SK-N-SH (cell line): ENCODE results near the gene CHCHD5. TPM values are rescaled to one million over a fixed set of nuclear protein-coding genes. Genes with fewer than 3 reads are reported as not detected.

ENCODE experiments used
- CTCF ChIA-PET: fragments of 300-600, 350-600 bp; formaldehyde crosslinking; extraction: SDS; loops from one replicate; lab custom pipeline; 2021; lab: Yijun Ruan, JAX
- POLR2A ChIA-PET: fragments of 350-600 bp; sonication (Branson Sonifier 250); formaldehyde crosslinking; extraction: SDS; loops from one replicate; lab custom pipeline; 2020; ENCODE audit warnings: antibody characterized with exemption, inconsistent platforms; lab: Yijun Ruan, JAX
- DNase-seq: peaks from one replicate; pipeline ENCODE4 v3.0.0; 2012
- H2AFZ ChIP-seq: fragments of 200-600 bp; sonication (generic); 2 replicates; pipeline ENCODE4 v1.8.1; 2016; ENCODE audit warnings: antibody characterized with exemption, mild to moderate bottlenecking, low read depth
- H3F3A ChIP-seq: fragments of 200-600 bp; sonication (generic); replicated peaks from 2 replicates; pipeline ENCODE3; 2016; ENCODE audit warnings: antibody characterized with exemption, mild to moderate bottlenecking; ENCODE audit not compliant: insufficient read depth
- H3K27ac ChIP-seq, 2 experiments: fragments of 200-500 bp in 1 of 2; fragments of 200-600 bp in 1 of 2; sonication (Bioruptor generic) in 1 of 2; sonication (generic), shearing (Covaris generic) in 1 of 2; 2 replicates each; pipeline versions ENCODE4 v1.5.1 to v1.6.1; 2014 to 2016; ENCODE audit warnings: low read depth in 2 of 2, inconsistent platforms in 1 of 2, low read length in 1 of 2, mild to moderate bottlenecking in 1 of 2, mixed read lengths in 1 of 2
- H3K27me3 ChIP-seq: fragments of 200-600 bp; sonication (generic), shearing (Covaris generic); 2 replicates; pipeline ENCODE4 v1.6.1; 2016; ENCODE audit warnings: mixed run types; ENCODE audit not compliant: insufficient read depth
- H3K36me3 ChIP-seq, 2 experiments: fragments of 200-500 bp in 1 of 2; fragments of 200-600 bp in 1 of 2; sonication (Bioruptor generic) in 1 of 2; sonication (generic) in 1 of 2; replicated peaks in 1 of 2; 2 replicates each; pipeline versions ENCODE3 to v1.5.1; 2014 to 2016; ENCODE audit warnings: low read length in 1 of 2, mild to moderate bottlenecking in 1 of 2; ENCODE audit not compliant: insufficient read depth in 2 of 2, control insufficient read depth in 1 of 2
- H3K4me1 ChIP-seq, 2 experiments: fragments of 200-500 bp in 1 of 2; fragments of 200-600 bp in 1 of 2; sonication (Bioruptor generic) in 1 of 2; sonication (generic), shearing (Covaris generic) in 1 of 2; 2 replicates each; pipeline versions ENCODE4 v1.5.1 to v1.6.1; 2014 to 2016; ENCODE audit warnings: low read depth in 1 of 2, low read length in 1 of 2, mixed run types in 1 of 2; ENCODE audit not compliant: insufficient read depth in 2 of 2, control insufficient read depth in 1 of 2
- H3K4me2 ChIP-seq: fragments of 200-600 bp; sonication (generic), shearing (Covaris generic); 2 replicates; pipeline ENCODE4 v1.6.1; 2017; ENCODE audit warnings: mixed run types
- H3K4me3 ChIP-seq, 2 experiments: fragments of 200-500 bp in 1 of 2; fragments of 200-600 bp in 1 of 2; sonication (Bioruptor generic) in 1 of 2; sonication (generic), shearing (Covaris generic) in 1 of 2; 2 replicates each; pipeline versions ENCODE4 v1.5.1 to v1.8.1; 2014 to 2016; ENCODE audit warnings: low read depth in 2 of 2, inconsistent platforms in 1 of 2, low read length in 1 of 2, mild to moderate bottlenecking in 1 of 2, mixed read lengths in 1 of 2, moderate library complexity in 1 of 2
- H3K79me2 ChIP-seq: fragments of 200-600 bp; sonication (generic); 2 replicates; pipeline ENCODE4 v1.8.1; 2017; ENCODE audit warnings: mild to moderate bottlenecking; ENCODE audit not compliant: insufficient read depth
- H3K9ac ChIP-seq: fragments of 200-600 bp; sonication (generic); 2 replicates; pipeline ENCODE4 v1.6.1; 2017; ENCODE audit warnings: mixed run types
- H3K9me2 ChIP-seq: fragments of 200-600 bp; sonication (generic); 2 replicates; pipeline ENCODE4 v1.6.1; 2017; ENCODE audit warnings: mixed run types
- H3K9me3 ChIP-seq: fragments of 200-600 bp; sonication (generic); 2 replicates; pipeline ENCODE4 v1.6.1; 2017; ENCODE audit warnings: mixed run types, mild to moderate bottlenecking, moderate library complexity
- H4K20me1 ChIP-seq: fragments of 200-600 bp; sonication (generic); 2 replicates; pipeline ENCODE4 v1.6.1; 2017; ENCODE audit warnings: mild to moderate bottlenecking, mixed run types; ENCODE audit not compliant: insufficient read depth
- CHD2 ChIP-seq: fragments of 150-350 bp; IDR thresholded peaks from 2 replicates; pipeline ENCODE4 v1.6.1; 2018; ENCODE audit warnings: low read length; ENCODE audit not compliant: partially characterized antibody
- ELF1 ChIP-seq: IDR thresholded peaks from 2 replicates; pipeline ENCODE4 v1.4.0; 2012
- EP300 ChIP-seq, 2 experiments: IDR thresholded peaks; 2 replicates each; pipeline versions ENCODE4 v1.4.0 to v1.6.1; 2012; ENCODE audit warnings: borderline replicate concordance in 1 of 2, low read depth in 1 of 2, low read length in 1 of 2
- EZH2phosphoT487 ChIP-seq: fragments of 200-600 bp; sonication (generic); IDR thresholded peaks from 2 replicates; pipeline ENCODE4 v1.6.1; 2017; ENCODE audit warnings: low read depth, mixed run types, mild to moderate bottlenecking, antibody characterized with exemption, moderate library complexity, borderline replicate concordance
- FOXM1 ChIP-seq: IDR thresholded peaks from 2 replicates; pipeline ENCODE4 v1.4.0; 2012; ENCODE audit warnings: low read depth, mild to moderate bottlenecking
- JUND ChIP-seq: IDR thresholded peaks from 2 replicates; pipeline ENCODE4 v1.4.0; 2012
- MXI1 ChIP-seq: IDR thresholded peaks from 2 replicates; pipeline ENCODE4 v1.6.1; 2012; ENCODE audit warnings: mild to moderate bottlenecking, low read depth, low read length, improper control_type of control experiment
- NFIC ChIP-seq: IDR thresholded peaks from 2 replicates; pipeline ENCODE4 v1.4.0; 2012; ENCODE audit warnings: borderline replicate concordance
- NRF1 ChIP-seq: IDR thresholded peaks from 2 replicates; pipeline ENCODE4 v1.6.1; 2012; ENCODE audit warnings: low read depth, mild to moderate bottlenecking, low read length
- RCOR1 ChIP-seq: fragments of 150-350 bp; IDR thresholded peaks from 2 replicates; pipeline ENCODE4 v1.6.1; 2017; ENCODE audit warnings: antibody characterized with exemption, low read length
- REST ChIP-seq: IDR thresholded peaks from 2 replicates; pipeline ENCODE4 v1.6.1; 2012; ENCODE audit warnings: mild to moderate bottlenecking, low read depth, low read length, moderate library complexity
- RFX5 ChIP-seq: IDR thresholded peaks from 2 replicates; pipeline ENCODE4 v1.6.1; 2012; ENCODE audit warnings: mild to moderate bottlenecking, improper control_type of control experiment, low read length
- TAF1 ChIP-seq: IDR thresholded peaks from 2 replicates; pipeline ENCODE4 v1.6.1; 2012; ENCODE audit warnings: low read depth, mild to moderate bottlenecking, low read length, moderate library complexity, borderline replicate concordance
- TEAD4 ChIP-seq: IDR thresholded peaks from 2 replicates; pipeline ENCODE4 v1.4.0; 2012; ENCODE audit warnings: mild to moderate bottlenecking, borderline replicate concordance; ENCODE audit not compliant: insufficient read depth
- USF2 ChIP-seq: fragments of 150-350 bp; IDR thresholded peaks from 2 replicates; pipeline ENCODE4 v1.6.1; 2017; ENCODE audit warnings: antibody characterized with exemption, low read length, low read depth, borderline replicate concordance
- YY1 ChIP-seq: IDR thresholded peaks from 2 replicates; pipeline ENCODE4 v1.4.0; 2012; ENCODE audit warnings: low read depth, mild to moderate bottlenecking
- WGBS: methylation state at CpG from one replicate; pipeline ENCODE4 v1.1.6; 2017; ENCODE audit warnings: low lambda C conversion rate; 5-methylcytosine and 5-hydroxymethylcytosine counted together
- polyA plus RNA-seq, 3 experiments: library from polyadenylated mRNA; depleted of rRNA; stranded (reverse); fragments of >200 nt; gene quantifications; 2 replicates each; pipeline ENCODE4 v1.2.3, GENCODE V29; 2012
- TF ChIP-seq, protein P1 (sequence below): IDR thresholded peaks from 2 replicates; pipeline ENCODE4 v1.4.0; 2012; ENCODE audit warnings: low read depth
- TF ChIP-seq, protein P2 (sequence below): fragments of 150-350 bp; IDR thresholded peaks from 2 replicates; pipeline ENCODE4 v1.6.1; 2016; ENCODE audit warnings: mild to moderate bottlenecking, low read depth, low read length
- TF ChIP-seq, protein P3 (sequence below): fragments of 200-600 bp; sonication (generic); IDR thresholded peaks from 2 replicates; pipeline ENCODE4 v1.6.1; 2017; ENCODE audit warnings: antibody characterized with exemption, mild to moderate bottlenecking, moderate library complexity

Gene CHCHD5
- polyA plus RNA-seq, 1 of the 3 experiments (the other 2 are of a cell fraction): 55.9 TPM

DNA sequence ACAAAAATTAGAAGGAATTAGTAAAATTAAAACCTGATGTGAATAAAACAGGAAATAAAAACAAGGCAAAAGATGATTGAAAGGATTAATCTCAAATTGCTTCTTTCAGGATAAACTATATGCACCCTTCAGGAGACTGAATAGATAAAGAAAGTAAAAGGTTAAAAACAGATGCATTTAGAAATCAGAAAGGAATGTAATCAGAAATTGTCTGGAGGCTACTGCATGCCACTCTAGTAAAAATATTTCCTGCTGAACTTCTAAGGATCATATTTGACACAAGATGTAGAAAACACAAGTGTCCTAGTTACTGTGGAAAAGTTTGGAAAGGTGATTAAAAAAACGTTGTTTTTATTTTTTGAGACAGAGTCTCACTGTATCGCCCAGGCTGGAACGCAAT lies 16.2 kb downstream of the CHCHD5 start (continued):
- TF ChIP-seq, protein P1, sequence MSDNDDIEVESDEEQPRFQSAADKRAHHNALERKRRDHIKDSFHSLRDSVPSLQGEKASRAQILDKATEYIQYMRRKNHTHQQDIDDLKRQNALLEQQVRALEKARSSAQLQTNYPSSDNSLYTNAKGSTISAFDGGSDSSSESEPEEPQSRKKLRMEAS: no peak
- TF ChIP-seq MXI1 (no peak), REST (no peak), RFX5 (no peak)

DNA sequence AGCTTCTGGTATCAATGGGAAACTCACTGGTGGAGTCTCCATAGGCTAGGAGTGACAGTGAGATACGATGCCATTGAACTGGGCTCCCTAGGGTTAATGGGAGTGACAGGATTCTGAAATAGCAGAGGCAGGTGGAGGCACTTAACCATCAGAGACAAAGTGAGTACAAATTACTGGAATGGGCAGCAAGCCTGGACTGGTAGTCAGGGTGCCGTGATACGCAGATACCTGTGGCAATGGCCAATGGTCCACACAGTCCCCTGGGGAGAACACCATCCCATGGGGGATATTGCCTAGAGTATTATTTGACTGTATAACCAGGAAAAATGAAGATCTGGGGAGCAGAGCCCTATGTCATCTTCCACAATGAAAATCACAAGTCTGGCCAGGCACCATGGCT lies 17.3 kb downstream of the CHCHD5 start:
- H3K27ac ChIP-seq: no peak overlapping the region
- H3K4me2 ChIP-seq: no peak overlapping the region
- H3K4me1 ChIP-seq: peaks cover 0 to 3% of the 10 kb centered on the region in 2 experiments; a peak in 3 of 4 replicates
- H3K9ac ChIP-seq: no peak overlapping the region
- DNase-seq: no peak
- H2AFZ ChIP-seq: no peak overlapping the region
- no peaks in the 10 kb centered on the region for H3K9me3 ChIP-seq
- ChIA-PET POLR2A (no interaction called here), CTCF (interaction anchor here (0.6 to 13.6 kb wide), 4 partner anchors 14 to 124 kb away, joined by 3 to 149 read pairs (median 16); partner anchors contain the start of gene CHCHD5)
- H3F3A ChIP-seq: no peaks in the 10 kb centered on the region
- no peaks in the 10 kb centered on the region for H3K27me3 ChIP-seq
- 100% methylated on average over 3 of the region's 3 CpGs for WGBS
- TF ChIP-seq NRF1: no peak
- no peak for TF ChIP-seq RCOR1
- no peak for TF ChIP-seq NFIC
- no peak for TF ChIP-seq FOXM1
- TF ChIP-seq ELF1: no peak
- no peak for TF ChIP-seq TAF1
- H4K20me1 ChIP-seq: no peaks in the 10 kb centered on the region
- H3K9me2 ChIP-seq: no peaks in the 10 kb centered on the region
- H3K79me2 ChIP-seq: no peaks in the 10 kb centered on the region
- no peak overlapping the region for H3K4me3 ChIP-seq
- H3K36me3 ChIP-seq: no peaks in the 10 kb centered on the region

DNA sequence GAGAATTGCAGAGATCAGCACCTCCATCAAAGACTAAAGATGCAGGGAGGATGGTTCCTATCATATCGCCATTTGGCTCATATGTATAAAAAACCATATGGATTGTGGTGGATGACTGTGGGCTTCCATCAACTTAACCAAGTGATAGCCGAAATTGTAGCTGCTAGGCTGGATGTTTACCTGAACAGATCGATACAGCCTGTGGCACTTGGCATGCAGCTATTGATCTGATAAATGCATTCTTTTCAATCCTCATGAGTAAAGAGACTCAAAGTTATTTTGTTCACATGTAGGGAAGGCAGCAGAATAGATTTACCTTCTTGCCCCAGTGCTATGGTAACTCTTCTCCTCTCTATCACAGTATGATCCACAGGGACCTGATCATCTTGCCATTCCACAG lies 18.5 kb downstream of the CHCHD5 start:
- Histone ChIP-seq H4K20me1 (no peaks in the 10 kb centered on the region), H3K4me3 (no peak overlapping the region), H3K36me3 (no peaks in the 10 kb centered on the region), H3K9me3 (no peaks in the 10 kb centered on the region), H3K4me1 (peaks cover 0 to 3% of the 10 kb centered on the region in 2 experiments; a peak in 3 of 4 replicates), H3F3A (no peaks in the 10 kb centered on the region), H3K9me2 (no peaks in the 10 kb centered on the region), H3K79me2 (no peaks in the 10 kb centered on the region), H3K27me3 (no peaks in the 10 kb centered on the region), H3K27ac (no peak overlapping the region), H3K4me2 (no peak overlapping the region), H3K9ac (no peak overlapping the region), H2AFZ (no peak overlapping the region)
- CTCF ChIA-PET: interaction anchor here (13.6 kb wide), 1 partner anchor 123 kb away, joined by 149 read pairs; no protein-coding TSS in a partner anchor
- POLR2A ChIA-PET: no interaction called here
- no peak for DNase-seq
- 88% methylated on average over 3 of the region's 3 CpGs for WGBS
- no peak for TF ChIP-seq EP300 (IDR thresholded peaks at IDR 0.05; ENCODE audit: borderline replicate concordance in 1 of 2, low read depth in 1 of 2, low read length in 1 of 2)
- no peak for TF ChIP-seq USF2
- TF ChIP-seq, protein P2, sequence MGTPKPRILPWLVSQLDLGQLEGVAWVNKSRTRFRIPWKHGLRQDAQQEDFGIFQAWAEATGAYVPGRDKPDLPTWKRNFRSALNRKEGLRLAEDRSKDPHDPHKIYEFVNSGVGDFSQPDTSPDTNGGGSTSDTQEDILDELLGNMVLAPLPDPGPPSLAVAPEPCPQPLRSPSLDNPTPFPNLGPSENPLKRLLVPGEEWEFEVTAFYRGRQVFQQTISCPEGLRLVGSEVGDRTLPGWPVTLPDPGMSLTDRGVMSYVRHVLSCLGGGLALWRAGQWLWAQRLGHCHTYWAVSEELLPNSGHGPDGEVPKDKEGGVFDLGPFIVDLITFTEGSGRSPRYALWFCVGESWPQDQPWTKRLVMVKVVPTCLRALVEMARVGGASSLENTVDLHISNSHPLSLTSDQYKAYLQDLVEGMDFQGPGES: no peak
- no peak for TF ChIP-seq TEAD4
- TF ChIP-seq, protein P3, sequence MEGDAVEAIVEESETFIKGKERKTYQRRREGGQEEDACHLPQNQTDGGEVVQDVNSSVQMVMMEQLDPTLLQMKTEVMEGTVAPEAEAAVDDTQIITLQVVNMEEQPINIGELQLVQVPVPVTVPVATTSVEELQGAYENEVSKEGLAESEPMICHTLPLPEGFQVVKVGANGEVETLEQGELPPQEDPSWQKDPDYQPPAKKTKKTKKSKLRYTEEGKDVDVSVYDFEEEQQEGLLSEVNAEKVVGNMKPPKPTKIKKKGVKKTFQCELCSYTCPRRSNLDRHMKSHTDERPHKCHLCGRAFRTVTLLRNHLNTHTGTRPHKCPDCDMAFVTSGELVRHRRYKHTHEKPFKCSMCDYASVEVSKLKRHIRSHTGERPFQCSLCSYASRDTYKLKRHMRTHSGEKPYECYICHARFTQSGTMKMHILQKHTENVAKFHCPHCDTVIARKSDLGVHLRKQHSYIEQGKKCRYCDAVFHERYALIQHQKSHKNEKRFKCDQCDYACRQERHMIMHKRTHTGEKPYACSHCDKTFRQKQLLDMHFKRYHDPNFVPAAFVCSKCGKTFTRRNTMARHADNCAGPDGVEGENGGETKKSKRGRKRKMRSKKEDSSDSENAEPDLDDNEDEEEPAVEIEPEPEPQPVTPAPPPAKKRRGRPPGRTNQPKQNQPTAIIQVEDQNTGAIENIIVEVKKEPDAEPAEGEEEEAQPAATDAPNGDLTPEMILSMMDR: no peak
- no peak for TF ChIP-seq EZH2phosphoT487
- no peak for TF ChIP-seq CHD2
- TF ChIP-seq JUND: no peak
- TF ChIP-seq, protein P1: no peak
- no peak for TF ChIP-seq YY1
- TF ChIP-seq RCOR1: no peak
- no peak for TF ChIP-seq NFIC
